OCI-LY7 (cell line): Measurements from ENCODE around the gene DDX28. TPM values are rescaled to one million over a fixed set of nuclear protein-coding genes. Genes with fewer than 3 reads are reported as not detected.

ENCODE experiments used
- BruUV-seq: library from RNA; stranded (reverse); fragments of 400-500 nt; replicated peaks from 2 replicates; lab custom pipeline; 2021; lab: Mats Ljungman, UMichigan
- CTCF ChIA-PET: fragments of 300-600 bp; sonication (Branson Sonifier 250); formaldehyde crosslinking; loops from one replicate; lab custom pipeline; 2022; ENCODE audit warnings: antibody characterized with exemption; ENCODE audit not compliant: unreplicated experiment; lab: Charles Lee
- POLR2A ChIA-PET: fragments of 300-600 bp; sonication (Branson Sonifier 250); formaldehyde crosslinking; loops from one replicate; lab custom pipeline; 2022; ENCODE audit warnings: antibody characterized with exemption; lab: Charles Lee
- DNase-seq: peaks from one replicate; pipeline ENCODE4 v3.0.0-alpha.2; 2015; ENCODE audit warnings: low spot score
- H2AFZ ChIP-seq: fragments of 200-600 bp; sonication (generic), shearing (Covaris generic); 2 replicates; pipeline ENCODE4 v1.6.1; 2014; ENCODE audit warnings: mild to moderate bottlenecking, antibody characterized with exemption, low read length, moderate library complexity
- H3K27ac ChIP-seq: fragments of 200-600 bp; sonication (generic); 2 replicates; pipeline ENCODE4 v1.5.1; 2014; ENCODE audit warnings: mixed run types, low read depth, mild to moderate bottlenecking, moderate library complexity, low read length, inconsistent platforms; ENCODE audit not compliant: poor library complexity, severe bottlenecking
- H3K36me3 ChIP-seq: fragments of 200-600 bp; sonication (generic); 2 replicates; pipeline ENCODE4 v1.6.1; 2014; ENCODE audit warnings: mild to moderate bottlenecking, antibody characterized with exemption, low read length, moderate library complexity, mixed read lengths; ENCODE audit not compliant: insufficient read depth
- H3K4me1 ChIP-seq: fragments of 200-600 bp; sonication (generic); 2 replicates; pipeline ENCODE4 v1.5.1; 2014; ENCODE audit warnings: mild to moderate bottlenecking, low read length; ENCODE audit not compliant: insufficient read depth, poor library complexity, severe bottlenecking
- H3K4me2 ChIP-seq: fragments of 200-600 bp; sonication (generic); 2 replicates; pipeline ENCODE4 v1.6.1; 2014; ENCODE audit warnings: mild to moderate bottlenecking, low read length
- H3K4me3 ChIP-seq: fragments of 200-600 bp; sonication (generic); 2 replicates; pipeline ENCODE4 v1.5.1; 2014; ENCODE audit warnings: mild to moderate bottlenecking, low read depth, low read length; ENCODE audit not compliant: poor library complexity, severe bottlenecking
- H3K79me2 ChIP-seq: fragments of 200-600 bp; sonication (generic); 2 replicates; pipeline ENCODE4 v1.6.1; 2016; ENCODE audit warnings: low read depth, mild to moderate bottlenecking, low read length, moderate library complexity, mixed read lengths; ENCODE audit not compliant: insufficient read depth
- H3K9me2 ChIP-seq: fragments of 200-600 bp; sonication (generic); 2 replicates; pipeline ENCODE4 v1.6.1; 2016; ENCODE audit warnings: mild to moderate bottlenecking, low read length, mixed read lengths; ENCODE audit not compliant: insufficient read depth
- H3K9me3 ChIP-seq: fragments of 200-600 bp; sonication (generic); 2 replicates; pipeline ENCODE4 v1.6.1; 2014; ENCODE audit warnings: mild to moderate bottlenecking, mixed run types, low read length, mixed read lengths
- H4K20me1 ChIP-seq: fragments of 200-600 bp; sonication (generic); 2 replicates; pipeline ENCODE4 v1.6.1; 2014; ENCODE audit warnings: mild to moderate bottlenecking, antibody characterized with exemption, low read length, moderate library complexity, mixed read lengths; ENCODE audit not compliant: insufficient read depth
- EZH2phosphoT487 ChIP-seq: fragments of 200-600 bp; sonication (generic); IDR thresholded peaks from 2 replicates; pipeline ENCODE4 v1.6.1; 2018; ENCODE audit warnings: low read depth, borderline replicate concordance, mild to moderate bottlenecking, mixed run types, antibody characterized with exemption, low read length, moderate library complexity, mixed read lengths
- intact Hi-C: fragments of 100-400 bp; cut with micrococcal nuclease; formaldehyde crosslinking; loops from one replicate; pipeline ENCODE4 v1.10.0; 2022; ENCODE audit not compliant: unreplicated experiment
- total RNA-seq, 2 experiments: library from RNA; depleted of rRNA in 1 of 2; stranded (reverse); fragments of >200 nt in 1 of 2; shearing (Covaris generic) in 1 of 2; gene quantifications; 2 replicates each; pipeline ENCODE4 v1.2.3, GENCODE V29; 2014 to 2022
- TF ChIP-seq, protein P1 (sequence below): fragments of 200-600 bp; sonication (generic); conservative IDR thresholded peaks from 2 replicates; pipeline ENCODE4 v1.5.1; 2014; ENCODE audit warnings: mild to moderate bottlenecking, antibody characterized with exemption, low read length, moderate library complexity, mixed read lengths

Gene DDX28
- total RNA-seq, 2 experiments from 2014 or later = 18.1 to 31.4 TPM

- peaks cover 8% of the 10 kb centered on the region for H3K4me1 ChIP-seq
- H3K79me2 ChIP-seq = no peaks in the 10 kb centered on the region
- H3K4me3 ChIP-seq = no peak overlapping the region
- no peaks in the 10 kb centered on the region for H3K9me3 ChIP-seq
- H3K9me2 ChIP-seq = no peaks in the 10 kb centered on the region
- ChIA-PET CTCF (interaction anchor here (0.6 to 0.9 kb wide), 2 partner anchors 11 to 16 kb away, joined by 5 read pairs; no protein-coding TSS in a partner anchor), POLR2A (interaction anchor here (1.0 kb wide), 1 partner anchor 22 kb away, joined by 3 read pairs; no protein-coding TSS in a partner anchor)
- BruUV-seq = no TSS peak
- no peaks in the 10 kb centered on the region for H3K36me3 ChIP-seq
- TF ChIP-seq, protein P1, sequence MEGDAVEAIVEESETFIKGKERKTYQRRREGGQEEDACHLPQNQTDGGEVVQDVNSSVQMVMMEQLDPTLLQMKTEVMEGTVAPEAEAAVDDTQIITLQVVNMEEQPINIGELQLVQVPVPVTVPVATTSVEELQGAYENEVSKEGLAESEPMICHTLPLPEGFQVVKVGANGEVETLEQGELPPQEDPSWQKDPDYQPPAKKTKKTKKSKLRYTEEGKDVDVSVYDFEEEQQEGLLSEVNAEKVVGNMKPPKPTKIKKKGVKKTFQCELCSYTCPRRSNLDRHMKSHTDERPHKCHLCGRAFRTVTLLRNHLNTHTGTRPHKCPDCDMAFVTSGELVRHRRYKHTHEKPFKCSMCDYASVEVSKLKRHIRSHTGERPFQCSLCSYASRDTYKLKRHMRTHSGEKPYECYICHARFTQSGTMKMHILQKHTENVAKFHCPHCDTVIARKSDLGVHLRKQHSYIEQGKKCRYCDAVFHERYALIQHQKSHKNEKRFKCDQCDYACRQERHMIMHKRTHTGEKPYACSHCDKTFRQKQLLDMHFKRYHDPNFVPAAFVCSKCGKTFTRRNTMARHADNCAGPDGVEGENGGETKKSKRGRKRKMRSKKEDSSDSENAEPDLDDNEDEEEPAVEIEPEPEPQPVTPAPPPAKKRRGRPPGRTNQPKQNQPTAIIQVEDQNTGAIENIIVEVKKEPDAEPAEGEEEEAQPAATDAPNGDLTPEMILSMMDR = no peak
- TF ChIP-seq EZH2phosphoT487 = no peak
- H3K27ac ChIP-seq = no peak overlapping the region
- peak; percentile 65 for DNase-seq
- intact Hi-C loops = no loop called here
- H2AFZ ChIP-seq = peak overlapping the region; percentile 84
- no peaks in the 10 kb centered on the region for H4K20me1 ChIP-seq
- peak overlapping the region; percentile 7; the same call in 1 of the 2 replicates for H3K4me2 ChIP-seq
Measured at GRCh38 chr16:68005786-68006286, 17.2 kb downstream of the DDX28 start.

DNA sequence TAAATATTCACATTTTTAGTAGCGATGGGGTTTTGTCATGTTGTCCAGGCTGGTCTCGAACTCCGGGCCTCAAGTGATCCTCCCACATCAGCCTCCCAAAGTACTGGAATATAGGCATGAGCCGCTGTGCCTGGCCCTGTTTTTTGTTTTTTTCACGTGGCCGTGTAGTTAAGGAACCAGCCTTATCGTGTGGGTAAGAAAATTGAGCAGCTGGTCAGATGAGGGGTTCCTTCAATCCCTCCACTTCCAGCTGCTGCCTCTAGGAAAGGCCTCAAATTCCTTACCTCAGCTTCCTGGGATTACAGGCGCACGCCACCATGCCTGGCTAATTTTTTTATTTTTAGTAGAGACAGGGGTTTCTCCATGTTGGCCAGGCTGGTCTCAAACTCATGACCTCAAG is 17.8 kb downstream of the DDX28 start:
- CTCF ChIA-PET = interaction anchor here (0.9 kb wide), 1 partner anchor 11 kb away, joined by 5 read pairs; no protein-coding TSS in a partner anchor
- intact Hi-C loops = no loop called here

More for the DNA sequence above, 17.8 kb downstream of the DDX28 start:
- TF ChIP-seq, protein P1 = no peak
- TF ChIP-seq EZH2phosphoT487 = no peak
- DNase-seq = no peak
- no peak overlapping the region for H3K4me2 ChIP-seq
- H3K9me3 ChIP-seq = no peaks in the 10 kb centered on the region
- peaks cover 14% of the 10 kb centered on the region for H3K4me1 ChIP-seq
- peak overlapping the region; percentile 84; the same call in 1 of the 2 replicates for H2AFZ ChIP-seq
- H3K36me3 ChIP-seq = no peaks in the 10 kb centered on the region
- POLR2A ChIA-PET = interaction anchor here (1.0 kb wide), 1 partner anchor 21 kb away, joined by 3 read pairs; no protein-coding TSS in a partner anchor
- no peak overlapping the region for H3K27ac ChIP-seq
- no peaks in the 10 kb centered on the region for H4K20me1 ChIP-seq
- no TSS peak for BruUV-seq
- H3K9me2 ChIP-seq = no peaks in the 10 kb centered on the region
- no peak overlapping the region for H3K4me3 ChIP-seq
- H3K79me2 ChIP-seq = no peaks in the 10 kb centered on the region
